ENCODE data around the gene EPS8L1.

EPS8L1 gene

DNA sequence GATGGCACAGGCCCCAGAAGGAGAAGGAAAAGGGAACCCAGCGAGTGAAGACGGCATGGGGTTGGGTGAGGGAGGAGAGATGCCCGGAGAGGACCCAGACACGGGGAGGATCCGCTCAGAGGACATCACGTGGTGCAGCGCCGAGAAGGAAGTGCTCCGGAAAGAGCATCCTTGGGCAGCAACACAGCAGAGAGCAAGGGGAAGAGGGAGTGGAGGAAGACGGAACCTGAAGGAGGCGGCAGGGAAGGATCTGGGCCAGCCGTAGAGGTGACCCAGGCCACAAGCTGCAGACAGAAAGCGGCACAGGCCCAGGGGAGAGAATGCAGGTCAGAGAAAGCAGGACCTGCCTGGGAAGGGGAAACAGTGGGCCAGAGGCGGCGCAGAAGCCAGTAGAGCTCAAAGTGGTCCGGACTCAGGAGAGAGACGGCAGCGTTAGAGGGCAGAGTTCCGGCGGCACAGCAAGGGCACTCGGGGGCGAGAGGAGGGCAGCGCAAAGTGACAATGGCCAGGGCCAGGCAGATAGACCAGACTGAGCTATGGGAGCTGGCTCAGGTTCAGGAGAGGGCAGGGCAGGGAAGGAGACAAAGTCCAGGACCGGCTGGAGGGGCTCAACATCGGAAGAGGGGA lies 40.7 kb downstream of the EPS8L1 start:
- Histone ChIP-seq H3K36me3 (ENCODE audit: insufficient read depth, low read length) (peaks cover 6% of the 10 kb centered on the region), H3K27me3 (ENCODE audit: insufficient read depth, low read length) (no peaks in the 10 kb centered on the region), H4K20me1 (ENCODE audit: insufficient read depth, low read length) (no peaks in the 10 kb centered on the region), H3K27ac (ENCODE audit: low read depth, low read length, poor library complexity, severe bottlenecking) (peak overlapping the region; percentile 50), H3K4me2 (ENCODE audit: low read length) (peak overlapping the region; percentile 89), H2AFZ (ENCODE audit: low read length) (no peak overlapping the region), H3K4me1 (ENCODE audit: insufficient read depth, low read length, severe bottlenecking) (peaks cover 52% of the 10 kb centered on the region), H3K9ac (ENCODE audit: low read length) (peak overlapping the region; percentile 74), H3K79me2 (ENCODE audit: insufficient read depth, low read length) (no peaks in the 10 kb centered on the region), H3F3A (ENCODE audit: insufficient read depth, low read length) (no peaks in the 10 kb centered on the region), H3K9me2 (ENCODE audit: low read depth, low read length) (no peaks in the 10 kb centered on the region), H3K9me3 (ENCODE audit: low read length) (no peaks in the 10 kb centered on the region), H3K4me3 (ENCODE audit: low read depth, low read length, poor library complexity, severe bottlenecking) (peak overlapping the region; percentile 75)
- no peak for TF ChIP-seq EZH2 (IDR thresholded peaks at IDR 0.05; ENCODE audit: borderline replicate concordance, low read length)
- TF ChIP-seq, protein P1, sequence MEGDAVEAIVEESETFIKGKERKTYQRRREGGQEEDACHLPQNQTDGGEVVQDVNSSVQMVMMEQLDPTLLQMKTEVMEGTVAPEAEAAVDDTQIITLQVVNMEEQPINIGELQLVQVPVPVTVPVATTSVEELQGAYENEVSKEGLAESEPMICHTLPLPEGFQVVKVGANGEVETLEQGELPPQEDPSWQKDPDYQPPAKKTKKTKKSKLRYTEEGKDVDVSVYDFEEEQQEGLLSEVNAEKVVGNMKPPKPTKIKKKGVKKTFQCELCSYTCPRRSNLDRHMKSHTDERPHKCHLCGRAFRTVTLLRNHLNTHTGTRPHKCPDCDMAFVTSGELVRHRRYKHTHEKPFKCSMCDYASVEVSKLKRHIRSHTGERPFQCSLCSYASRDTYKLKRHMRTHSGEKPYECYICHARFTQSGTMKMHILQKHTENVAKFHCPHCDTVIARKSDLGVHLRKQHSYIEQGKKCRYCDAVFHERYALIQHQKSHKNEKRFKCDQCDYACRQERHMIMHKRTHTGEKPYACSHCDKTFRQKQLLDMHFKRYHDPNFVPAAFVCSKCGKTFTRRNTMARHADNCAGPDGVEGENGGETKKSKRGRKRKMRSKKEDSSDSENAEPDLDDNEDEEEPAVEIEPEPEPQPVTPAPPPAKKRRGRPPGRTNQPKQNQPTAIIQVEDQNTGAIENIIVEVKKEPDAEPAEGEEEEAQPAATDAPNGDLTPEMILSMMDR (IDR thresholded peaks at IDR 0.05; ENCODE audit: low read length) = peak; percentile 10; the same call in 1 of the 2 replicates

DNA sequence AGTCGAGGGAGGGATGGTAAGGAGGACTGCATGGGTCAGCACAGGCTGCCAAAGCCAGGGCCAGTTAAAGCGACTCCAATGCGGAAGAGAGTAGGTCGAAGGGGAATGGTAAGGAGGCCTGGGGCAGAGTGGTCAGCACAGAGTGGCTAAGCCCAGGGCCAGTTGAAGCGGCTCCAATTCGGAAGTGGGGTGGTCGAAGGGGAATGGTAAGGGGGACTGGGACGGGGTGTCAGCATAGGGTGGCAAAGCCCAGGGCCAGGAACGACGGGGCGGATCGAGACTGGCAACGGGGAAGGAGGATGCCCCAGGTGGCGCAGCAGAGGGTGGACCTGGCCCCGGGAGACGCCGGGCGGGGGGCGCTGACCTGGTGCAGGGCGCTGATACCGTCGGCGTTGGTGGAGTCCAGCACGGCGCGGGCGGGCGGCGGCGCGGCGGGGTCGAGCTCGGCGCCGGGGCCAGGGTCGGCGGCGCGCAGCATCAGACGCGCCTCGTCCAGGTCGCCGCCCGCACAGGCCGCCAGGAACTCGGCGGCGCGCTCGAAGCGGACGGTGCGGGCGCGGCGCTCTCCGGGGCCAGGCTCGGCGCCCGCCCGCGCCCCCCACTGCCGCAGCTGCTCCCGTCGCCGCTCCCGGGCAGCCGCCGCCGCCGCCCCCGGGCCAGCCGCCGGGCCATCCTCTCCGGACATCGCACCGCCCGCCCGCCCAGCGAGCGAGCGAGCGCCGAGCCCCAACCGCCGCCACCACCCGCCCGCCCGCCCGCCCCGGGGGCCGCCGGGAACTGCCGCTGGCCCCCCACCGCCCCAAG lies 41.4 kb downstream of the EPS8L1 start, which contains the start of gene PPP1R12C:
PPP1R12C (minus strand) TSS at position 779 of the 804 bp plus-strand sequence; CDS start at position 685, 94 bp downstream.
- no peaks in the 10 kb centered on the region for H3K79me2 ChIP-seq (ENCODE audit: insufficient read depth, low read length)

DNA sequence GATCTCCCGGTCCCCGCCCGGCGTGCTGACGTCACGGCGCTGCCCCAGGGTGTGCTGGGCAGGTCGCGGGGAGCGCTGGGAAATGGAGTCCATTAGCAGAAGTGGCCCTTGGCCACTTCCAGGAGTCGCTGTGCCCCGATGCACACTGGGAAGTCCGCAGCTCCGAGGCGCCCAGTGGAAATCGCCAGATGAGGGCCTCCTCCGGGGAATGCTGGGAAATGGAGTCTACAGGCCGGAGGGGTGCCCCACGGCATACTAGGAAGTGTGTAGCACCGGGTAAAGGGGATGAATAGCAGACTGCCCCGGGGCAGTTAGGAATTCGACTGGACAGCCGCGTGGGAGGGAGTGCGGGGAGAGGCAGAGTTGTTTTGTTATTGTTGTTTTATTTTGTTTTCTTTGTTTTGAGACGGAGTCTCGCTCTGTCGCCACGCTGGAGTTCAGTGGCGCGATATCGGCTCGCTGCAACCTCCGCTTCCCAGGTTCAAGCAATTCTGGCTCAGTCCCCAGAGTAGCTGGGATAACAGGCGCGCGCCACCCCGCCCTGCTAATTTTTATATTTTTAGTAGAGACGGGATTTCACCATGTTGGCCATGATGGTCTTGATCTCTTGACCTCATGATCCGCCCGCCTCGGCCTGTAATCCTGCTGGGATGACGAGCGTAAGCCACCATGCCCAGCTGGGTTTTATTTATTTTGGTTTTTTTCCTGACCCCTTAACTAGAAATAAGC lies 42.2 kb downstream of the EPS8L1 start:
- Histone ChIP-seq H3K79me2 (ENCODE audit: insufficient read depth, low read length) (no peaks in the 10 kb centered on the region), H4K20me1 (ENCODE audit: insufficient read depth, low read length) (no peaks in the 10 kb centered on the region), H3K27ac (ENCODE audit: low read depth, low read length, poor library complexity, severe bottlenecking) (no peak overlapping the region), H3K4me2 (ENCODE audit: low read length) (peak overlapping the region; percentile 68), H3K36me3 (ENCODE audit: insufficient read depth, low read length) (no peaks in the 10 kb centered on the region; the same call in 1 of the 2 replicates), H3K9me3 (ENCODE audit: low read length) (no peaks in the 10 kb centered on the region), H2AFZ (ENCODE audit: low read length) (no peak overlapping the region), H3K27me3 (ENCODE audit: insufficient read depth, low read length) (no peaks in the 10 kb centered on the region), H3K4me1 (ENCODE audit: insufficient read depth, low read length, severe bottlenecking) (peaks cover 52% of the 10 kb centered on the region), H3K9ac (ENCODE audit: low read length) (peak overlapping the region; percentile 68), H3K9me2 (ENCODE audit: low read depth, low read length) (no peaks in the 10 kb centered on the region), H3K4me3 (ENCODE audit: low read depth, low read length, poor library complexity, severe bottlenecking) (peak overlapping the region; percentile 70), H3F3A (ENCODE audit: insufficient read depth, low read length) (no peaks in the 10 kb centered on the region)
- no peak for TF ChIP-seq EZH2 (IDR thresholded peaks at IDR 0.05; ENCODE audit: borderline replicate concordance, low read length)
- TF ChIP-seq, protein P1 (IDR thresholded peaks at IDR 0.05; ENCODE audit: low read length) = no peak

More for the DNA sequence above, 41.4 kb downstream of the EPS8L1 start, which contains the start of gene PPP1R12C:
- peaks cover 6% of the 10 kb centered on the region for H3K36me3 ChIP-seq (ENCODE audit: insufficient read depth, low read length)
- peaks cover 55% of the 10 kb centered on the region for H3K4me1 ChIP-seq (ENCODE audit: insufficient read depth, low read length, severe bottlenecking)
- peak within 1 kb of the TSS; percentile 74 for H3K9ac ChIP-seq (ENCODE audit: low read length)
- H3K9me2 ChIP-seq (ENCODE audit: low read depth, low read length) = no peaks in the 10 kb centered on the region
- H3K27me3 ChIP-seq (ENCODE audit: insufficient read depth, low read length) = no peaks in the 10 kb centered on the region
- TF ChIP-seq, protein P1 (IDR thresholded peaks at IDR 0.05; ENCODE audit: low read length) = no peak
- no peak for TF ChIP-seq EZH2 (IDR thresholded peaks at IDR 0.05; ENCODE audit: borderline replicate concordance, low read length)
- peak within 1 kb of the TSS; percentile 75 for H3K4me3 ChIP-seq (ENCODE audit: low read depth, low read length, poor library complexity, severe bottlenecking)
- H4K20me1 ChIP-seq (ENCODE audit: insufficient read depth, low read length) = no peaks in the 10 kb centered on the region
- peak within 1 kb of the TSS; percentile 89 for H3K4me2 ChIP-seq (ENCODE audit: low read length)
- H3F3A ChIP-seq (ENCODE audit: insufficient read depth, low read length) = no peaks in the 10 kb centered on the region
- H2AFZ ChIP-seq (ENCODE audit: low read length) = no peak within 1 kb of the TSS
- peak within 1 kb of the TSS; percentile 50 for H3K27ac ChIP-seq (ENCODE audit: low read depth, low read length, poor library complexity, severe bottlenecking)
- no peaks in the 10 kb centered on the region for H3K9me3 ChIP-seq (ENCODE audit: low read length)
